Activated CD8-positive, alpha-beta memory T cell treated with anti-CD3 and anti-CD28 coated beads, Interleukin-2, amount 50 U/mL, for 24 hours (primary cell): ENCODE results near the gene OPN1MW.
"Not testable (repeated sequence)": the region's sequence is repeated elsewhere in the genome, so short reads cannot be mapped to it uniquely, and the experiment has no call there.

Experiments
- DNase-seq: peaks from one replicate; pipeline ENCODE4 v3.0.0-alpha.2; 2020; ENCODE audit errors: extremely low read depth

Gene OPN1MW

GRCh38 chrX:154211057-154211456, 28.7 kb downstream of the OPN1MW start:
- DNase-seq, result not testable (repeated sequence)

GRCh38 chrX:154211499-154211898, 29.1 kb downstream of the OPN1MW start:
- not testable (repeated sequence) for DNase-seq

- not testable (repeated sequence) for DNase-seq
Measured at GRCh38 chrX:154219456-154219855, 37.1 kb downstream of the OPN1MW start, which contains the start of gene OPN1MW2. OPN1MW2 (plus strand) TSS chrX:154219756; CDS start chrX:154219816, 60 bp downstream.

- not testable (repeated sequence) for DNase-seq
Measured at GRCh38 chrX:154225292-154225691, 42.9 kb downstream of the OPN1MW start.

- DNase-seq, result not testable (repeated sequence)
Measured at GRCh38 chrX:154226706-154227105, 44.3 kb downstream of the OPN1MW start.

GRCh38 chrX:154231443-154231842, 49.0 kb downstream of the OPN1MW start:
- DNase-seq, result not testable (repeated sequence)

GRCh38 chrX:154233620-154234019, 51.2 kb downstream of the OPN1MW start:
- not testable (repeated sequence) for DNase-seq

GRCh38 chrX:154238939-154239559, 56.7 kb downstream of the OPN1MW start:
- DNase-seq, result not testable (repeated sequence)

- not testable (repeated sequence) for DNase-seq
Measured at GRCh38 chrX:154239982-154240503, 57.6 kb downstream of the OPN1MW start.
